Body of pancreas (tissue), 4 donors: ENCODE measurements around the gene ZBTB20.

Source experiments
- POLR2A ChIP-seq, 3 donors: fragments of 450-650 bp; IDR thresholded peaks; one replicate each; pipeline ENCODE4 v1.6.1; 2016; ENCODE audit warnings: antibody characterized with exemption in 3 of 3, mild to moderate bottlenecking in 2 of 3
- TF ChIP-seq, protein P1 (sequence below), 7 experiments: fragments of 450-650 bp in 4 of 7; fragments of 200-600 bp in 3 of 7; sonication (generic) in 3 of 7; IDR thresholded peaks; one replicate each; pipeline ENCODE4 v1.5.1; 2016 to 2019; ENCODE audit warnings: antibody characterized with exemption in 7 of 7

GRCh38 chr3:114323546-114324254 lies 823.4 kb downstream of the ZBTB20 start:
- TF ChIP-seq, protein P1, sequence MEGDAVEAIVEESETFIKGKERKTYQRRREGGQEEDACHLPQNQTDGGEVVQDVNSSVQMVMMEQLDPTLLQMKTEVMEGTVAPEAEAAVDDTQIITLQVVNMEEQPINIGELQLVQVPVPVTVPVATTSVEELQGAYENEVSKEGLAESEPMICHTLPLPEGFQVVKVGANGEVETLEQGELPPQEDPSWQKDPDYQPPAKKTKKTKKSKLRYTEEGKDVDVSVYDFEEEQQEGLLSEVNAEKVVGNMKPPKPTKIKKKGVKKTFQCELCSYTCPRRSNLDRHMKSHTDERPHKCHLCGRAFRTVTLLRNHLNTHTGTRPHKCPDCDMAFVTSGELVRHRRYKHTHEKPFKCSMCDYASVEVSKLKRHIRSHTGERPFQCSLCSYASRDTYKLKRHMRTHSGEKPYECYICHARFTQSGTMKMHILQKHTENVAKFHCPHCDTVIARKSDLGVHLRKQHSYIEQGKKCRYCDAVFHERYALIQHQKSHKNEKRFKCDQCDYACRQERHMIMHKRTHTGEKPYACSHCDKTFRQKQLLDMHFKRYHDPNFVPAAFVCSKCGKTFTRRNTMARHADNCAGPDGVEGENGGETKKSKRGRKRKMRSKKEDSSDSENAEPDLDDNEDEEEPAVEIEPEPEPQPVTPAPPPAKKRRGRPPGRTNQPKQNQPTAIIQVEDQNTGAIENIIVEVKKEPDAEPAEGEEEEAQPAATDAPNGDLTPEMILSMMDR (IDR thresholded peaks at IDR 0.05) = no peak
- TF ChIP-seq POLR2A (IDR thresholded peaks at IDR 0.05) = no peak
